HG03460 (cell line): ENCODE data around the gene FGF22.
"Not testable (repeated sequence)": the region's sequence is repeated elsewhere in the genome, so short reads cannot be mapped to it uniquely, and the experiment has no call there.

Source experiments
- ATAC-seq: cut with Tn5 transposase; IDR thresholded peaks from one replicate; pipeline ENCODE4 v1.9.1; 2021; ENCODE audit not compliant: unreplicated experiment

The FGF22 gene

GRCh38 chr19:605061-605971 lies 34.4 kb upstream of the FGF22 start:
- ATAC-seq: not testable (repeated sequence)

- ATAC-seq: no peak
These were observed 32.2 kb upstream of the FGF22 start for GRCh38 chr19:607301-608154.

- no peak for ATAC-seq
These were observed 31.3 kb upstream of the FGF22 start for GRCh38 chr19:608155-609003.

GRCh38 chr19:609004-609346 lies 30.7 kb upstream of the FGF22 start:
- no peak for ATAC-seq

GRCh38 chr19:610071-610800 lies 29.4 kb upstream of the FGF22 start:
- ATAC-seq: no peak

GRCh38 chr19:610801-611480 lies 28.7 kb upstream of the FGF22 start:
- no peak for ATAC-seq

- ATAC-seq: no peak
These were observed 28.2 kb upstream of the FGF22 start for GRCh38 chr19:611481-611868.

- ATAC-seq: no peak
These were observed 26.7 kb upstream of the FGF22 start for GRCh38 chr19:612941-613340.

- no peak for ATAC-seq
These were observed 25.7 kb upstream of the FGF22 start for GRCh38 chr19:613732-614567.

GRCh38 chr19:615619-616018 lies 24.1 kb upstream of the FGF22 start:
- ATAC-seq: no peak

- ATAC-seq: no peak
These were observed 23.5 kb upstream of the FGF22 start for GRCh38 chr19:616062-616700.

- ATAC-seq: no peak
These were observed 22.7 kb upstream of the FGF22 start for GRCh38 chr19:616747-617526.

- no peak for ATAC-seq
These were observed 22.0 kb upstream of the FGF22 start for GRCh38 chr19:617551-618246.

GRCh38 chr19:618247-618619 lies 21.4 kb upstream of the FGF22 start:
- ATAC-seq: no peak

GRCh38 chr19:618674-619285 lies 20.9 kb upstream of the FGF22 start:
- ATAC-seq: no peak

- no peak for ATAC-seq
These were observed 20.2 kb upstream of the FGF22 start for GRCh38 chr19:619286-620002.
